ENCODE results near the gene SLC46A1.

SLC46A1 gene

DNA sequence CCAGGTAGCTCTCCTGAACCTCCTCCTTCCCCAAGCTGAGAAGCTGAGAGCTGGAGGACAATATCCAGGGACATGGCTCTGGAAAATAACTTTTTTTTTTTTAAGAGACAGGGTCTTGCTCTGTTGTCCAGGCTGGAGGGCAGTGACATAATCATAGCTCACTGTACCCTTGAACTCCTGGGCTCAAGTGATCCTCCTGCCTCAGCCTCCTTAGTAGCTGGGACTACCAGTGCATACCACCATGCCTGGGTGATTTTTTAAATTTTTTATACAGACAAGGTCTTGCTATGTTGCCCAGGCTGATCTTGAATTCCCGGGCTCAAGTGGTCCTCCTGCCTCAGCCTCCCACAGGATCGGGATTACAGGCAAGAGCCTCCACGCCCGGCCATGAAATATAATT, 6.2 kb downstream of the SLC46A1 start:
- H4K20me1 ChIP-seq (ENCODE audit: low read depth, low read length), result no peaks in the 10 kb centered on the region
- H3F3A ChIP-seq (ENCODE audit: insufficient read depth), result no peaks in the 10 kb centered on the region
- no peaks in the 10 kb centered on the region for H3K9me2 ChIP-seq (replicated peaks; ENCODE audit: insufficient read depth, low read length)
- H3K36me3 ChIP-seq (ENCODE audit: low read length), result no peaks in the 10 kb centered on the region
- no peak overlapping the region for H3K27ac ChIP-seq (ENCODE audit: low read depth, low read length)
- TF ChIP-seq EZH2phosphoT487 (conservative IDR thresholded peaks at IDR 0.05; ENCODE audit: low read length), result no peak
- TF ChIP-seq, protein P1, sequence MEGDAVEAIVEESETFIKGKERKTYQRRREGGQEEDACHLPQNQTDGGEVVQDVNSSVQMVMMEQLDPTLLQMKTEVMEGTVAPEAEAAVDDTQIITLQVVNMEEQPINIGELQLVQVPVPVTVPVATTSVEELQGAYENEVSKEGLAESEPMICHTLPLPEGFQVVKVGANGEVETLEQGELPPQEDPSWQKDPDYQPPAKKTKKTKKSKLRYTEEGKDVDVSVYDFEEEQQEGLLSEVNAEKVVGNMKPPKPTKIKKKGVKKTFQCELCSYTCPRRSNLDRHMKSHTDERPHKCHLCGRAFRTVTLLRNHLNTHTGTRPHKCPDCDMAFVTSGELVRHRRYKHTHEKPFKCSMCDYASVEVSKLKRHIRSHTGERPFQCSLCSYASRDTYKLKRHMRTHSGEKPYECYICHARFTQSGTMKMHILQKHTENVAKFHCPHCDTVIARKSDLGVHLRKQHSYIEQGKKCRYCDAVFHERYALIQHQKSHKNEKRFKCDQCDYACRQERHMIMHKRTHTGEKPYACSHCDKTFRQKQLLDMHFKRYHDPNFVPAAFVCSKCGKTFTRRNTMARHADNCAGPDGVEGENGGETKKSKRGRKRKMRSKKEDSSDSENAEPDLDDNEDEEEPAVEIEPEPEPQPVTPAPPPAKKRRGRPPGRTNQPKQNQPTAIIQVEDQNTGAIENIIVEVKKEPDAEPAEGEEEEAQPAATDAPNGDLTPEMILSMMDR (IDR thresholded peaks at IDR 0.05; ENCODE audit: insufficient read depth, low read length, poor library complexity, severe bottlenecking), result no peak
- no peaks in the 10 kb centered on the region for H3K79me2 ChIP-seq (ENCODE audit: insufficient read depth, low read length)
- H2AFZ ChIP-seq (ENCODE audit: low read depth, low read length, severe bottlenecking), result no peak overlapping the region
- H3K27me3 ChIP-seq (ENCODE audit: low read length), result no peaks in the 10 kb centered on the region
- no peak overlapping the region for H3K4me3 ChIP-seq (ENCODE audit: insufficient read depth, low read length, poor library complexity, severe bottlenecking)
- H3K4me2 ChIP-seq (ENCODE audit: low read depth, low read length, poor library complexity, severe bottlenecking), result no peak overlapping the region
- H3K9ac ChIP-seq (ENCODE audit: low read length), result no peak overlapping the region
- H3K9me3 ChIP-seq (ENCODE audit: insufficient read depth, low read length), result no peaks in the 10 kb centered on the region

DNA sequence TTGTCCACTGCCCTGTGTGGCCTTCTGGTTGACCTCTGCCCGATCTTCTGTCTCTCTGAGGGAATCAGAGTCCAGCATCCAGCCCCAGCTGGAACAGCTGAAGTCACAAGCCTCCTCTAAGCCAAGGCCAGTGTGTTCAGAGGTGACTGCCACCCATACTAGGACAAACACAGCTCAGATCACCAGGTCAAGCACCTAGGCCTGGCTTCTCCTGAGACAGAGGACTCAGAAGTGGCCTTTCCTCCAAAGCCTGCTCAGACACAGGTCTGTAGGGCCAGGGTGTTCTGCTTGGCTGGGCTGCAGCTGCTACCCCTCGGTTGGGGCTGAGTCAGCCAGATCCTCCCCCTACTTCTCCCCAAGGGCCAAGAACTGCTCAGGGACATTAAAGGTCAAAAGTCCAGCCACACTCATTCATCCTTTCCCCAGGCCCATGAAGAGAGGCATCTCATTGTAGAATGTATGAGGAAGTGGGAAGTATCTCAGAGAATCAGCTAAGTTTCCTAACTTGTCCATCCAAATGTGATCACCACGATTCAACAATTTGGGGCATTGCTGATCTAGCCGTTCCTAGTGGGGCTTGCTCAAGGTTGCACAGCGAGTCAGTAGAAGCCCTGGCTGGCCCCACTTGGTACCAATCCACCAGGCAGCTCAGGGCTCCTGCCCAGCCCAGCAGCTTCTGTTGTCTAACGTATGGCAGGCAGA, 7.6 kb downstream of the SLC46A1 start:
- H3K4me3 ChIP-seq (ENCODE audit: insufficient read depth, low read length, poor library complexity, severe bottlenecking), result no peak overlapping the region
- no peak overlapping the region for H3K27ac ChIP-seq (ENCODE audit: low read depth, low read length)
- no peaks in the 10 kb centered on the region for H3K9me2 ChIP-seq (replicated peaks; ENCODE audit: insufficient read depth, low read length)
- no peak overlapping the region for H2AFZ ChIP-seq (ENCODE audit: low read depth, low read length, severe bottlenecking)
- H3K36me3 ChIP-seq (ENCODE audit: low read length), result no peaks in the 10 kb centered on the region
- TF ChIP-seq EZH2phosphoT487 (conservative IDR thresholded peaks at IDR 0.05; ENCODE audit: low read length), result no peak
- TF ChIP-seq, protein P1 (IDR thresholded peaks at IDR 0.05; ENCODE audit: insufficient read depth, low read length, poor library complexity, severe bottlenecking), result no peak
- no peaks in the 10 kb centered on the region for H3K9me3 ChIP-seq (ENCODE audit: insufficient read depth, low read length)
- no peak overlapping the region for H3K4me2 ChIP-seq (ENCODE audit: low read depth, low read length, poor library complexity, severe bottlenecking)
- H3K27me3 ChIP-seq (ENCODE audit: low read length), result no peaks in the 10 kb centered on the region
- no peaks in the 10 kb centered on the region for H3F3A ChIP-seq (ENCODE audit: insufficient read depth)
- H4K20me1 ChIP-seq (ENCODE audit: low read depth, low read length), result no peaks in the 10 kb centered on the region
- H3K9ac ChIP-seq (ENCODE audit: low read length), result no peak overlapping the region
- no peaks in the 10 kb centered on the region for H3K79me2 ChIP-seq (ENCODE audit: insufficient read depth, low read length)

DNA sequence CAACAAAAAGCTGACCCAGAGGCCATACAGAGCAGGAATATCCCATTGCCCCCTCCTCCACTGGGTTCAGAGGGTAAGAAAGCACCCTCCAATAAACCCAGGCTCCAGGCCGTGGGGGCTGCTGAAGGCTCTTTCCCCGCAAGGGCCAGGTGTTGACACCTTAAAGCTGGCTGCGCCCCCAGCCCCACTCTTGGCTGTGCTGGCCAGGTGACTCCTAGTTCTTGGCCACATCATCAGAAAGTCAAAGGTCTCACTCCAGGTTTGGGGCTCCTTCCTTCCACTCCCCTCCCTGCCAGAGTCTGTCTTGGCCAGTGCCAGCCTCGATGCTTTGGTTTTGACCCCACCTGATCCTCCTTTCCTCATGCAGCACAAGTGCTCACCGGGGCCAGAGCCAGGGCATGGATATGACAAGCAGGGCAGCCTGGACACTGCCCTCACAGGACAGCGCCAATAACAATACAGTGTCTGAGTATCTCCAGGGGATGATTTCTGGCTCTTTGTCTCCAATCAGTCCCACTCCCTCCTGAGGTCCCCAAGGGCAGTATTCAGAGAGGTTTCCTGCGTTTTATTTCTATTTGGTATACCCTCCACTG, 8.2 kb downstream of the SLC46A1 start:
- no peak overlapping the region for H3K4me3 ChIP-seq (ENCODE audit: insufficient read depth, low read length, poor library complexity, severe bottlenecking)
- H3K9ac ChIP-seq (ENCODE audit: low read length), result no peak overlapping the region
- H3K9me3 ChIP-seq (ENCODE audit: insufficient read depth, low read length), result no peaks in the 10 kb centered on the region
- H3K9me2 ChIP-seq (replicated peaks; ENCODE audit: insufficient read depth, low read length), result no peaks in the 10 kb centered on the region
- no peak overlapping the region for H3K4me2 ChIP-seq (ENCODE audit: low read depth, low read length, poor library complexity, severe bottlenecking)
- H3K36me3 ChIP-seq (ENCODE audit: low read length), result no peaks in the 10 kb centered on the region
- no peaks in the 10 kb centered on the region for H3K79me2 ChIP-seq (ENCODE audit: insufficient read depth, low read length)
- no peak overlapping the region for H2AFZ ChIP-seq (ENCODE audit: low read depth, low read length, severe bottlenecking)
- no peaks in the 10 kb centered on the region for H3F3A ChIP-seq (ENCODE audit: insufficient read depth)
- no peaks in the 10 kb centered on the region for H4K20me1 ChIP-seq (ENCODE audit: low read depth, low read length)
- no peaks in the 10 kb centered on the region for H3K27me3 ChIP-seq (ENCODE audit: low read length)
- TF ChIP-seq, protein P1 (IDR thresholded peaks at IDR 0.05; ENCODE audit: insufficient read depth, low read length, poor library complexity, severe bottlenecking), result no peak
- no peak for TF ChIP-seq EZH2phosphoT487 (conservative IDR thresholded peaks at IDR 0.05; ENCODE audit: low read length)
- no peak overlapping the region for H3K27ac ChIP-seq (ENCODE audit: low read depth, low read length)
